AG08395 (cell line): Measurements from ENCODE around the gene CFL1.
A peak's percentile ranks its signal among the peaks of the same experiment; 100 is the strongest.

ENCODE experiments used
- DNase-seq: peaks from one replicate; pipeline ENCODE4 v3.0.0; 2012; ENCODE audit warnings: mixed read lengths, low spot score

The CFL1 gene

DNA sequence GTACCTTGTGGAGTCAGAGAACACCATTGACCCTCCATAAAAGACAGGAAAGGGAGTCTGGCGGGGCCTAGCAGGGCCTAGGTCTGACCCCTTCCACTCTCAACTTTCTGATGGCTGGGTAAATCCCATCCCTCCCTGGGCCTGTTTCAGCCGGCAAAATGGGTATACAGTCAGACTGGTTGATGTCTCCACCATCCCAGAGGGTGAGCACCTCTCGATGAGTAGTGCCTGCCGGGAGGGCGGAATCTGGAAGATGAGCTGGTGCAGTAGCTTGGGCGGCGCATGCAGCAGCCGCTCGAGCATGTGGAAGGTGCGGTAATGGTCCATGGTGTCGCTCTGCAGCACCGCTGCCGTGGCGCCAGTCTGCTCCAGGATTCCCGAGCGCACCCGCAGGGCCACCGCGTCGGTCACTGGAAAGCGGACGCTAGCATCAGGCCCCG lies 29.8 kb upstream of the CFL1 start:
- DNase-seq: peak; percentile 45

DNA sequence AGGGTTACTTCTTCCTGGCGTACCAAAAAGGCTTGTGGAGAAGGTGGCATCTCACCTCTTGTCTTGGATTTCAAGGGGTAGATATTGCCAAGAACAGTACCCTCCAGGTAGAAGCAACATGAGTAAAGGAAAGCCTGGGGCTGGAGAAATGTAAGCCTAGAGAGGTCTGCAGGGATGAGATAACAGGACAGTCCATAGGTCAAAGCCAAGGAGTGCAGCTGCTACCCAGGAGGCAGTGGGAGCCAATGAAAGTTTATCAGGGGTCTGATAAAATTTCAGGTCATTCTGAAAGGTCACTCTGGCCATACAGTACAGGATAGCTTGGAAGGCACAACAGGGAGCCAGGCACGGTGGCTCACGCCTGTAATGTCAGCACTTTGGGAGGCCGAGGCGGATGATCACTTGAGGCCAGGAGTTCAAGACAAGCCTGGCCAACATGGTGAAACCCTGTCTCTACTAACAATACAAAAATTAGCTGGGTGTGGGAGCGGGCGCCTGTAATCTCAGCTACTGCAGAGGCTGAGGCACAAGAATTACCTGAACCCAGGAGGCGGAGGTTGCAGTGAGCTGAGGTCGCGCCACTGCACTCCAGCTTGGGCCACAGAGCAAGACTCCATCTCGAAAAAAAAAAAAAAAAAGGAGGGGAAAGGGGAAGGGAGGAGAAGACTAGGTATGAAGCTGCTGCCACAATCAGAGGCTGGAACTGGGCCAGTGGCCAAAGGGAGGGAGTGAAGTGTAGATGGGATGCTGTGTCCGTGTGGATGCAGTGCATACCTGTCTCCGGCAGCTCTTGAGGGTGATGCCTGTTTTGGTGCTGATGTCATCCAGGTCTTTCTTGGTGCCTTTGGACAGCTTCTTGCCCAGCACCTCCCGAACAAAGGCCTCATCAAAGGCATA lies 29.1 kb upstream of the CFL1 start:
- no peak for DNase-seq

DNA sequence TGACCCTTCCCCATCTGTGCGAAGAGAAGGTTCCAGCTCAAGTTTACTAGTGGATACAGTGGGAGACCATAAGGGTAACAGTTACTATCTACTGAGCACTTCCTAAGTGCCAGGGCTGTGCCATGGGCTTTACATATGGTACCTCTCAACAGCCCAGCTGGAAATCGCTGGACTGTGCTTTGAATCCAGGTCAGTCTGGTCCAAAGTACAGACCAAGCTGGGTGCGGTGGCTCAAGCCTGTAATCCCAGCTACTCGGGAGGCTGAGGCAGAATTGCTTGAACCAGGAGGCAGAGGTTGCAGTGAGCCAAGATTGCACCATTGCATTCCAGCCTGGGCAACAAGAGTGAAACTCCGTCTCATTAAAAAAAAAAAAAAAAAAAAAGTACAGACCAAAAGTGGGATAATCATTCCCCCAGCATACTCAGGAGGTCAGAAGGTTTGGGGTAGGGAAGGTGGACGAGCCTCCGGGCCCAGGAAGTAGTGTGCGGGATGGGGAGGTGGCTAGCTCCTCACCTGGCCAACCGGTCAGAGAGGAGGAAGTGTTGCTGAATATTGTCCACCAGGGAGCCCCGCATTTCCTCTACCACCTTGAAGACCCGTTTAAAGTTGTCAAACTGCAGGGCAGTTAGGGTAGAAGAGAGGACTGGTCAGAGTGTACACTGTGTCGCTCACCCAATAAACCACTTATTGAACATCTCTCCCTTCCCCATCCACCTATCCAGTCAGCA lies 28.0 kb upstream of the CFL1 start:
- no peak for DNase-seq

DNA sequence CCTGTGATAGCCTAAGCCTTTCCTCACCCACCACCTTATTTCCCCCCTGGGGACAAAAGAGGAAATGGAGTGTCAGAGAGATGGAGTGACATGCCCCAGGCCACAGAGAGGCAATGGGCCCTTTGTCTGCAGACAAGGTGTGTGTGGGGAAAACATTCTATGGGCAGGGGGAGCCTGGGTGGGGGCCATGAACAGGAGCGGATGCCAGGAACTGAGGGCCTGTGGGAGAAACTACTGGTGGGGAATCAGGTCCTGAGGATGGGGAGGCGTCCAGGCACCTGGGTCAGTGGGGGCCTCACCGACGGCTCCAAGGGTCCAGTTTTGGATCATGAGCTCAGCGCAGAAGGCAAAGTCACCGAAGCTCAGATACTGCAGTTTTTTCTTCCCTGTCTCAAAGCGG lies 27.3 kb upstream of the CFL1 start:
- DNase-seq: no peak

DNA sequence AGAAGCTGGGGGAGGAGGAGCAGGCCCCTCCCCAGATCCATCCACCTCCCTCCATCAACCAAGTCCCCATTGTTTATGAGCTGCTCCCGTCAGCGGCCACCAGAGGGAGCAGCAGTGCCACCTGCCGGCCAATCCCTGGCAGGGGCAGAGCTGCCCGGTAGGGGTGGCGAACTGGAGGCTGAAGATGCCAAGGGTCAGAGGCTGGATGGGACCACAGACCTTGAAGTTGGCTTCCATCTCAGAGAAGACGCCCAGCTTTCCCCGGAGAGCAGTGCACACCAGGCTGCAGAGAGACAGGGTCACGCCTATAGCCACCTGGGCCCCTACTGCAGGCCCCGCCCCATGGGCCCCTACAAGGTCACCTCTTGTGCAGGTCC lies 26.7 kb upstream of the CFL1 start:
- peak; percentile 82 for DNase-seq

DNA sequence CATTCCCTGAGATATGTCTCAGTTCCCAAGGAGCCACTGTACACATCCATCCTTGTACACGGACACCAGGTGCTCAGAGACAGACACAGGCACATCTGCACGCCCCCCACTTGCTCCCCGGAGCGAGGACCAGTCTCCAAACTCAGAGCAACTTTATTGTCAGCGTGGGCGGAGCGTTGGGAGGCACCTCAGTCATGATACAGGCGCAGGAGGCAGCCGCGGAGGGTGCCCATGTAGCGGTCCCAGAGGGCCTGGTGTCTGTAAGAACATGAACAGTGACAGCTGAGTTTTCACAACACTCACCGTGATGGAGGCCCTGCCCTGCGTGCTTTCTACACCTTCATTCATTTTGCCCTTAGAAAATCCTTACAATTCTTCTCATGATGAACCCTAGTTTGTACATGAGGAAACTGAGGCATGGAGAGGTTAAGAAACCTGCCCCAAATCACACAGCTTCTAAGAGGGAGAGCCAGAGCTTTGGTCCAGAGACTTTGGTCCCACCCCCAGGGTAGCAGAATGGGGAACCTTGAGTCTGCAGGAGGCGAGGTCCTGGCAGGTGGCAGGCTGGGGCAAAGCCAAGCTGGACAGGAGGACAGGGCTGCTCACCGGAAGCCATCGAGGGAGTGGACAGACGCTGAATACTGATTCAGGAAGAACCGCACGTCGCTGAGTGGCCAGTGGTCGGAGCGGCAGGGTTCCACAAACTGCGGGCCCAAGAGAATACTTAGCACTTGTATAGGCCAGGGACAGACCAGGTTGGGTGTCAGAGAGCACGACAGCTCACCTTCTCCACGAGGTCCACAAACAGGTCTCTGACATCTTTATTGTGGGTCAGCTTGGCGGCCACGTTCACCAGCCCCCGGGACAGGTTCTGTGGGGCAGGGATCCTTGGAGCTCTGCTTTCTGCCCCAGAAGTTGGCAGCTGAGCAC lies 26.1 kb upstream of the CFL1 start:
- DNase-seq: no peak

DNA sequence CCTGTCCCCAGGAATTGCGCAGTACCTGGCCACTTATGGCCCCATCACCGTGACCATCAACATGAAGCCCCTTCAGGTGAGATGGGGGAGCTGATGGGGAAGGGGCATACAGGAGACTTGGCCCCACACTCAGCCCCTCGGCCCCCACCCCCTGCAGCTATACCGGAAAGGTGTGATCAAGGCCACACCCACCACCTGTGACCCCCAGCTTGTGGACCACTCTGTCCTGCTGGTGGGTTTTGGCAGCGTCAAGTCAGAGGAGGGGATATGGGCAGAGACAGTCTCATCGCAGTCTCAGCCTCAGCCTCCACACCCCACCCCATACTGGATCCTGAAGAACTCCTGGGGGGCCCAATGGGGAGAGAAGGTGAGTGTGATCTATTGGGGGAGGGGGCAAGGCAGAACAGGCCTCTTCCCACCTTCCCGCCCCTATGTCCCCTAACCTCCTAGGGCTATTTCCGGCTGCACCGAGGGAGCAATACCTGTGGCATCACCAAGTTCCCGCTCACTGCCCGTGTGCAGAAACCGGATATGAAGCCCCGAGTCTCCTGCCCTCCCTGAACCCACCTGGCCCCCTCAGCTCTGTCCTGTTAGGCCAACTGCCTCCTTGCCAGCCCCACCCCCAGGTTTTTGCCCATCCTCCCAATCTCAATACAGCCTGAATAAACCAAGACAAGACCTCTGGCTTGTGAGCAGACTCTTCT lies 25.2 kb upstream of the CFL1 start:
- DNase-seq: no peak

DNA sequence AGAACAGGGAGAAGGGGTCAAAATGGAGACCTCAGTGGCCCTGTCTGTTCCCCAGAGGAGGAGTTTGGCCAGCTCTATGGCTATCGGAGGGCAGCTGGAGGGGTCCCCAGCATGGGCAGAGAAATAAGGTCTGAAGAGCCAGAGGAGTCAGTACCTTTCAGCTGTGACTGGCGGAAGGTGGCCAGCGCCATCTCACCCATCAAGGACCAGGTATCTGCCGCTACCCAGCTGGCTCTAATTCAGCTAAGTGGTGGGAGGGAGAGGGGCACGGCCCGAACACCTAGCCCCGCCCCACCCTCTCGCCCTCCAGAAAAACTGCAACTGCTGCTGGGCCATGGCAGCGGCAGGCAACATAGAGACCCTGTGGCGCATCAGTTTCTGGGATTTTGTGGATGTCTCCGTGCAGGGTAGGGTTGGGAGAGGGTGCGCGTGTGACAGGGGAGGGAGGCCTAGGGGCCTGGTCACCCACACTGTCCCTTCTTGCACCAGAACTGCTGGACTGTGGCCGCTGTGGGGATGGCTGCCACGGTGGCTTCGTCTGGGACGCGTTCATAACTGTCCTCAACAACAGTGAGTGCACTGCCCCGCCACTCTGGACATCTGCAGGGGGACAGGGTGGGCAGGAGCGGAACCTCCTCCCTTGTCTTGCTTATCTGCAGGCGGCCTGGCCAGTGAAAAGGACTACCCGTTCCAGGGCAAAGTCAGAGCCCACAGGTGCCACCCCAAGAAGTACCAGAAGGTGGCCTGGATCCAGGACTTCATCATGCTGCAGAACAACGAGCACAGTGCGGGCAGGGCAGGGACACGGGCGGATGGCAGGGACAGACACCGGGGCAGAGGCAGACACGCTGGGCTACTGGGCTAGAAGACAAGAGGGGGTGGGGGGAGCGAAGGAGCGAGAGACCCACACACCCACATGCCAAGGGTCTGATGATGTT lies 24.4 kb upstream of the CFL1 start:
- no peak for DNase-seq

DNA sequence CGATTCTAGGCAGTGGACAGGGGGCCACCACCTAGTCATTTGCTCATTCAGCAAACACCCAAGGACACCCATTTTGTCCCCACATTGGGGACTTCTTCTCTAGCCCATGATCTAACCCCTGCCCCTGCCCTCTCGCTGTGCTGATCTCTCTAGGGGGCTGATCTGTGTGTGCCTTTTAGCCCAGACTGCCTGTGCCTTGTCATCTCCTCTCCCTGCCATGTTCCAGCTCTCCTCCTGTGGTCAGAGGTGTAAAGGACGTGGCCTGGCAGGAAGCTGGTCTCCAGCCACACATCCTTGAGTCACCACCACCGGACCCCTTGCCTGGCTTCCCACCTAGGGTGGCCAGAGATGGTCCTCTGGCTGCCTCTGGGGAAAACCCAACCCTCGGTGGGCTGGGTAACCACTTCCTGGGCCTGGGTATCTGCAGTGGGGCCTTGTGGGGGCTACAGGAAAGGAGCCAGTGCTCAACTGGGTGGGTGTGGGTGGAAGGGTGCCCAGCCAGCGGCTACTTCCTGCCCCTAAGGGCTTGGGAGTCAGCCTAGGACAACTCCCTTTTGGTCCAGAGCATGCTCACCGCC lies 23.0 kb upstream of the CFL1 start:
- no peak for DNase-seq

DNA sequence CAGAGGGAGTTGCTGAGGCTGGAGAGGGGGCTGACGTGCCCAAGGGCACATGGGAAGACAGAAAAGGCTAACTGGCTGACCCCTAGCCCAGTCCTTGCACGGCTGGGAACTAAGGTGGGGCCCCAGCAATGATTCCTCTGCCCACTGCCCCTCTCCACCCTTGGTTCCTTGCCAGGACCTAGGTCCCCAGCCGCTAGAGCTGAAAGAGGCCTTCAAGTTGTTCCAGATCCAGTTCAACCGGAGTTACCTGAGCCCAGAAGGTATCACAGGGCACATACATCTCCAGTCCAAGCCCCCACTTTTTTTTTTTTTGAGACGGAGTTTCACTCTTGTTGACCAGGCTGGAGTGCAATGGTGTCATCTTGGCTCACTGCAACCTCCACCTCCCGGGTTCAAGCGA lies 22.0 kb upstream of the CFL1 start:
- DNase-seq: no peak

DNA sequence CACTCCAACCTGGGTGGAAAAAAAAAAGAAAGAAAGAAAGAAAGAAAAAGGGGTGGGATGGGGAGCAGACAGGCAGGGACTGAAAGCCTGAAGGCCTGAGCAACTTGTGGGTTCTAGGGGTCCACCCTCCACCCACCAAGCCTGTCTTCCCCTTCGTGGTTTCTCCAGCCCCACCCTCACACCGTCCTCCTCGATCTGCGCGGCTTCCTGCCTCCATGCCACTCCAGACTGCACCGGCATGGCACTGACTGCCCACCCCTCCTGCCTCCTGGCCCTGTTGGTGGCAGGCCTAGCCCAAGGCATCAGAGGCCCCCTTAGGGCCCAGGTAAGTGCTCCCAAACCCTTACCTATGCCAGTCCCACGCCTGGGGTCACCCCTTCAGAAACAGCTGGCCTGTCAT lies 21.6 kb upstream of the CFL1 start, which contains the start of gene CTSW:
TSS of gene CTSW (plus strand) at position 221 of the 400 bp plus-strand sequence. CDS start at position 239, 18 bp downstream.
- no peak for DNase-seq

DNA sequence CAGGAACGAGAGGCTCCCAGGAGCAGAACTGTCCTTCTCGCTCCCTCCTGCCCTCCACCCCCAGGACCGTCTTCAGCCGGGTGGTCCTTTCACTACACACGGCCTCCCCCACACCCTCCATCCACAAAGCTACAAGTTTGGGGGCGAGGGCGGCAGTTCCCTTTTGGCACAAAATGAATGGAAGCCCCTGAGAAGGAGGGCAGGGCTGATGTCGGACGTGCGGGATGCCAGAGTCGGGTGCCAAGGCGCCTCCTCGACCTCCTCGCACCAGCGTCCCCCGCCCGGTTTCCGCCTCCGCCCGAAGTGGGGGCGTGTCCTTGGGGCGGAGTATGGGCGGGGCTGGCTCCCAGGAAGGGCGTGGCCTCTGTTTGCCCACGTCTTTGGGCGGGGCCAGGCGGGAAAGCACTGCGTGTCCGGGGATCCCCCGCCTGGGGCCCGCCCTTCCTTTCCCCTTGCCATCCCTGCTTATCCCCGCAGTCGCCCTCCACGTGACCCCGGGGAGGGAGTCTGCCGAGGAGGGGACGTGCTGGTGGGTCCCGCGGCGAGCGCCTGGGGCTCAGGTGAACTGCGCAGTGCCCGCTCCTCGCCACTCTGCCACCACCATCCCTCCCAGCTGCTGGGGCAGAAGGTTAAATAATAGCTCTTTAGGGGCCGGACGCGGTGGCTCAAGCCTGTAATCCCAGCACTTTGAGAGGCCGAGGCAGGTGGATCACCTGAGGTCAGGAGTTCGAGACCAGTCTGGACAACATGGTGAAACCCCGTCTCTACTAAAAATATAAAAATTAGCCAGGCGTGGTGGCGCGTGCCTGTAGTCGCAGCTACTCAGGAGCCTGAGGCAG lies 15.6 kb upstream of the CFL1 start:
- peak; percentile 98 for DNase-seq

DNA sequence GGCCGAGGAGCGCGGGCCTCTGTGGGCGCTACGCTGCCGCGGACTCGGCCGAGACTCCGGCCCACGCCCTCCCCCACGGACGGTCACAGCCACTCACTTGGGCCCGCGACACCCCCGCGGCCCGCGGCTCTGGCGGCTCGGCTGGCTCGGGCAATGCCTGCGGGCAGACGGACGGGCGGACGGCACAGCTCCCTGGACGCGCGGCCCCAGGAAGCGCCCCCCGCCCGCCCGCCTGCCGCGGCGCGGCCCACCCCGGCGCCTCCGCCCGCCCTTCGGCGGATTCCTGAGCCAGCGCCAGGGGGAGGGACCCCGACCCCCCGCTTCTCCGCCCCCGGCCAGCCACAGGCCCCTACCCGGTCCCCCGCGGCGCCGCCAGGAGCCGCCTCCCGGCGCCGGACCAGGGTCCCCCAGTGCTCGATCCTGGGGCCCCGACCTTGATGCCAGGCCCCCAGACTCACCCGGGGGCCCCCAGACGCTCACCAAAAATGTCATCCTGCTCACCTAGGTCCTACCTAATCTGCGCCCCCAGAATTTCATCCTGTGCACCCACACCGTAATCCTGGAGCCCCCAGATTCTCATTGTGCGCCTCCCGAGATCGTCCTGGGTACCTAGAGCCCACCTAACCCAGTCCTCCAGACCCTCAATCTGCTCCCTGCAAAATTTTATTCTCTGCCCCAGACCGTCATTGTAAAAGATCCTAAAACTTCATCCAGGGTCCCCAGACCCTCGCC lies 14.8 kb upstream of the CFL1 start, which contains the start of gene EFEMP2:
TSS of gene EFEMP2 (minus strand) at position 215 of the 732 bp plus-strand sequence. CDS start 446 bp downstream, outside the sequence.
- DNase-seq: peak; percentile 54

DNA sequence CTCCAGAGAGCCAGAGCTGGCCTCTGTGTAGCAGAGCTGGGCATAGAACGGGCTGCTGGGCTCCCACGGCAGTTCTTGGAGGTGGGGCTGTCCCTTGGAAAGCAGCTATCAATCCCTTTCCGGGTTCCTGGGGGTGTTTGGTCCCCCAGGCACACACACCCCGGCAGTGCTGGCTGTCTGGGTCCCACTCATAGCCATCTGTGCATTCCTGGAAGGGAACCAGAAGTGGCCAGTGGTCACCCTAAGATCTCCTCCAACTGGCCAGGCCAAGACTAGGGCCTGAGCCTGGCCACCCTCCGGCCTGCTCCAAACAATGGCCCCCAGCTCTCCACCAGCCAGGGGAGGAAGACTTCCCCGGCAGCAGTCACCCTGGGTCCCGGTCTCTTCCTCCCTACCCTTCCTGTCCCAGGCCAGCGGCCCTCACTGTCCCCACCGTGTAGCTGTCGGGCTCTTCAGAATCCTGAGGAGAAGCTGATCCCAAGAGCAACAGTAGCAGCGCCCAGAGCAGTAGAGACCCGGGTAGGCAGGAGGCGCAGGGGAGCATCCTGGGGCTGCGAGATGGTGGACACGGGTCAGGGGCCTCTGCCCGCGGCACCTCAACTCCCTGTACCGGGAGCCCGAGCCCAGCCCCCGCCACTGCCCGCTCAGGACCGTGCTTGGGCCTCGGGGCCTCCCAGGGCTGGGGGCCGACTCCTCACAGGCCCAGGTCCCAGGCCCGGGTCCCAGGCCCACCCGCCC lies 14.0 kb upstream of the CFL1 start:
- DNase-seq: peak; percentile 44

DNA sequence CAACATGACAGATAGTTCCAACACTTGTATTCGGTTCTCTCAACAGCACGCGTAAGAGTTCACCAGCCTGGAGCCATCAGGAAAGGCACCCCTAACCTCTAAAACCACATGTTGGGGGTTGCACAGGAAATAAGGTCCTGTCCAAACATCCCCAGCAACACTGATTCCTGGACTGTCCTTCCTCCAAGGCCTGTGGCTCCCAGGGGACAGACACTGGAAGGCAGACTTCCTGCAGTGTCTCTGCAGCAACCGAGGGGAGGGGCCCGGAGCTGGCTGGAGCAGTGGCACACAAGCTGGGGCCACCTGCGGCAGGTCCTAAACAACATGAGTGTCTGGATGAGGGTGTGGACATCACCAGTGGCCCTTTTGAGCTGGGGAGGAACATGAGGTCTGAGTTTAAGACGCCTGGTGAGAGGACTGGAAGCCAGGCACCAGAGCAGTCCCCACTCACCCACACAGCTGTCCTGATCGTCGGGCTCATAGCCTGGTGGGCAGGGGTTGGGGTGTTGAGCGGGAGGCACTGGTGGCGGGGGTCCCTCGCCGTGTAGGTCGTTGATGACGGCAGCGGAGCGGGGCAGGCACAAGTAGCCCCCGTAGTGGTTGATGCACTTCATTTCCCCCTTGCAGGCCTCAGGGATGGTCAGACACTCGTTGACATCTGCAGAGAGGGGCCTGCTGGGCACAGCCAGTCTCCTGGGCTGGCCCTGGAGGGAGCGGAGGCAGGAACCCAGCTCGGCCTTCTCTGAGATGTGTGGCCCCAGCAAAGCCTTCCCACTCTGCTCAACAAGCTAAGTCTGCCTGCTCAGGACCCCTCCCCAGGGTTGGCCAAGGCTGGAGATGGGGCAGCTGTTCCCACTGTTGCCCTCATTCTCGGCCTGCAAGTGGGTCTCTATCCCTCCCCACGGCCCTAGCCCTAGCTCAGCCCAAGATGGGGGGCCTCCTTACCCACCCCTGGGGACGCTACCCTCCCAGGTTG lies 13.0 kb upstream of the CFL1 start:
- DNase-seq: no peak

DNA sequence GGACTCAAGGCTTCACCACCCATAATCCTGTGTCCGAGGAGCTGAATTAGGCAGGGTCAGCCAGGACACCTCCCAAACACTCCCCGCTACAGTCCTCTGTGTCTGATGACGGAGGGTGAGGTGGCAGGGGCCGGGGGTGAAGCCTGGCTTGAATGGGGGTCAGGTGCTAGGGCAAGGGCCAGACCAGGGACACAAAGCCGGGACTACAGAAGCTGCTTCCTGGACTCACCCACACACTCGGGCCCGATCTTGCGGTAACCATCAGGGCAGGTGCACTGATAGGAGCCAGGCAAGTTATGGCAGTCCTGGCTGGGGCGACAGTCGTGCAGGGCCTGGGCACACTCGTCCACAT lies 12.3 kb upstream of the CFL1 start:
- DNase-seq: no peak
